ENCODE data around the gene DNMT3A. TPM values are rescaled to one million over a fixed set of nuclear protein-coding genes. Genes with fewer than 3 reads are reported as not detected.

Gene DNMT3A
- total and polyA plus RNA-seq, 2 experiments from 2014 or later: 47.2 to 80.4 TPM

DNA sequence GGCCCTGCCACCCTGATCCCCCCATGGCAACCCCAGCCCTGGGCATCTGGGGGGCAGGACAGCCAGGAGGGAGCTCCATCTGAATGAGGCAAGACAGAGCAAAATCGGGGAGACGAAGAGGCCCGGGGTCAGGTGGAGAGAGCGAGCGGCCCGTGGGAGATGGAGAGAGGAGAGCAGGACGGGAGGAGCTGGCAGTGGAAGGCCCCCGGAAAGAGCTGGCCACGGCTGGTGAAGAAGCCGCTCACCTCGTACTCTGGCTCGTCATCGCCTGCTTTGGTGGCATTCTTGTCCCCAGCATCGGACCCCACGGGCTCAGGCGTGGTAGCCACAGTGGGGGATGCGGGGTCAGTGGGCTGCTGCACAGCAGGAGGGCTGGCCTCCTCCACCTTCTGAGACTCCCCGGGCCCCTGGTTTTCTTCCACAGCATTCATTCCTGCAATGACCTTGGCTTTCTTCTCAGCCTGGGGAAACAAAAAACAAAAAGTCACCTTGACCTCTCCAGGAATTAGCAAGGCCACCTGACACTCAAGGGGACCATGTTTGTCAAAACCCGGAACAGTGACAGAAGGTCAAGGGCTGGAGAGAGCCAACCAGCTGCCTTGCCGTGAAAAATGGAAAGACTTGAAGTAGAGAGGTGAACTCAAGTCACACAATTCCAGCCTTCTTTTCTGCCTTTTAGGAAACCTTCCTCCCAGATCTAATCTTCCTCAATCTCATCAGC is 93.8 kb downstream of the DNMT3A start:
- H4K20me1 ChIP-seq (replicated peaks; ENCODE audit: insufficient read depth): peaks cover 34% of the 10 kb centered on the region
- peaks cover 12% of the 10 kb centered on the region; the same call in 1 of the 2 replicates for H3F3A ChIP-seq (replicated peaks; ENCODE audit: low read depth)
- Mint-ChIP-seq H3K27me3 (ENCODE audit: insufficient read depth, low read depth, poor library complexity) (peaks cover 7% of the 10 kb centered on the region), H3K9me3 (no peaks in the 10 kb centered on the region; the same call in 1 of the 3 replicates), H3K27ac (peak overlapping the region; percentile 83), H3K36me3 (ENCODE audit: low read depth) (peaks cover 78% of the 10 kb centered on the region), H3K4me1 (peaks cover 29% of the 10 kb centered on the region), H3K4me3 (peak overlapping the region; percentile 34; the same call in 1 of the 3 replicates)
- H3K4me1 ChIP-seq (ENCODE audit: insufficient read depth): peaks cover 17% of the 10 kb centered on the region
- H3K27ac ChIP-seq (ENCODE audit: low read depth): peak overlapping the region; percentile 81; the same call in 1 of the 2 replicates
- no peak for ATAC-seq
- H3K4me3 ChIP-seq: no peak overlapping the region
- peaks cover 43% of the 10 kb centered on the region for H3K79me2 ChIP-seq (replicated peaks; ENCODE audit: insufficient read depth)
- H2AFZ ChIP-seq: no peak overlapping the region
- H3K27me3 ChIP-seq (ENCODE audit: insufficient read depth): no peaks in the 10 kb centered on the region
- H3K36me3 ChIP-seq (ENCODE audit: insufficient read depth): peaks cover 34% of the 10 kb centered on the region
- H3K9me2 ChIP-seq (ENCODE audit: insufficient read depth): no peaks in the 10 kb centered on the region
- TF ChIP-seq CREB1 (CRISPR knock-in tag; IDR thresholded peaks at IDR 0.05; ENCODE audit: low read depth): no peak
- TF ChIP-seq EZH2phosphoT487 (IDR thresholded peaks at IDR 0.05; ENCODE audit: unreplicated experiment): no peak
- H3K4me2 ChIP-seq: no peak overlapping the region
- no peak for DNase-seq (ENCODE audit: low spot score)

DNA sequence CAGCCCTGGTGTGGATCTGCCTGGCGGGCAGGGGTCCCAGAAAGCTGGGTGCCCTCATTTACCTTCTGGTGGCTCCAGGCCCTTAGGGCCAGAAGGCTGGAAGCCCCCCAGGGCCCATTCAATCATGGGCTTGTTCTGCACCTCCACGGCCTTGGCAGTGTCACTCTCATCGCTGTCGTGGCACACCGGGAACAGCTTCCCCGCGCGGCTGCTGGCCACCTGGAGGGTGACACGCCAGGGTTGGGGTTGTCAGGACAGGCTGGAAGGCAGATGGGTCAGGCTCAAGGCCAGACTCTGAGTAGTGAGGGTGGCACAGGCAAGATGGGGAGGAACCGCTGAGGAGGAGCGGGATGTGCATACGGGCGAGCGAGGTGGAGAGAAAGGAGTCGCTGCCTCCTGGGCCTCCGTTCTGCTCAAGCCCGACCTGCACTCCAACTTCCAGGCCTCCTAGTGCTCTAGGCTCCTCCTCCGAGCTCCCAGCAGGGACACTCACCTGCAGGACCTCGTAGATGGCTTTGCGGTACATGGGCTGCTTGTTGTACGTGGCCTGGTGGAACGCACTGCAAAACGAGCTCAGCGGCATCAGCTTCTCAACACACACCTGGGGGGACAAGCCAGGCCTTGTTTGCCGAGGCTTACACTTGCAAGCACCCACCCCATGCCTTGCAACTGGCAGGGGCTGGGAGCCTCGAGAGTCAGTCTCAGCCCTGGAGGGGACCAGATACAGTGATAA is 95.0 kb downstream of the DNMT3A start:
- Histone ChIP-seq H3K27me3 (ENCODE audit: insufficient read depth) (no peaks in the 10 kb centered on the region), H3K4me1 (ENCODE audit: insufficient read depth) (peaks cover 16% of the 10 kb centered on the region), H3K79me2 (replicated peaks; ENCODE audit: insufficient read depth) (peaks cover 41% of the 10 kb centered on the region), H2AFZ (no peak overlapping the region), H3K4me3 (no peak overlapping the region), H3K4me2 (no peak overlapping the region), H3F3A (replicated peaks; ENCODE audit: low read depth) (0 out of 2 replicates have a peak, but pooled peaks cover 8% of the 10 kb centered on the region), H3K27ac (ENCODE audit: low read depth) (no peak overlapping the region), H3K36me3 (ENCODE audit: insufficient read depth) (peaks cover 46% of the 10 kb centered on the region), H3K9me2 (ENCODE audit: insufficient read depth) (no peaks in the 10 kb centered on the region), H4K20me1 (replicated peaks; ENCODE audit: insufficient read depth) (peaks cover 34% of the 10 kb centered on the region)
- no peak overlapping the region for H3K4me3 Mint-ChIP-seq
- DNase-seq (ENCODE audit: low spot score) (no peak), ATAC-seq (no peak)
- peaks cover 3% of the 10 kb centered on the region for H3K27me3 Mint-ChIP-seq (ENCODE audit: insufficient read depth, low read depth, poor library complexity)
- no peak overlapping the region for H3K27ac Mint-ChIP-seq
- H3K4me1 Mint-ChIP-seq: peaks cover 25% of the 10 kb centered on the region
- H3K9me3 Mint-ChIP-seq: no peaks in the 10 kb centered on the region; the same call in 1 of the 3 replicates
- peaks cover 88% of the 10 kb centered on the region for H3K36me3 Mint-ChIP-seq (ENCODE audit: low read depth)
- TF ChIP-seq, protein P1, sequence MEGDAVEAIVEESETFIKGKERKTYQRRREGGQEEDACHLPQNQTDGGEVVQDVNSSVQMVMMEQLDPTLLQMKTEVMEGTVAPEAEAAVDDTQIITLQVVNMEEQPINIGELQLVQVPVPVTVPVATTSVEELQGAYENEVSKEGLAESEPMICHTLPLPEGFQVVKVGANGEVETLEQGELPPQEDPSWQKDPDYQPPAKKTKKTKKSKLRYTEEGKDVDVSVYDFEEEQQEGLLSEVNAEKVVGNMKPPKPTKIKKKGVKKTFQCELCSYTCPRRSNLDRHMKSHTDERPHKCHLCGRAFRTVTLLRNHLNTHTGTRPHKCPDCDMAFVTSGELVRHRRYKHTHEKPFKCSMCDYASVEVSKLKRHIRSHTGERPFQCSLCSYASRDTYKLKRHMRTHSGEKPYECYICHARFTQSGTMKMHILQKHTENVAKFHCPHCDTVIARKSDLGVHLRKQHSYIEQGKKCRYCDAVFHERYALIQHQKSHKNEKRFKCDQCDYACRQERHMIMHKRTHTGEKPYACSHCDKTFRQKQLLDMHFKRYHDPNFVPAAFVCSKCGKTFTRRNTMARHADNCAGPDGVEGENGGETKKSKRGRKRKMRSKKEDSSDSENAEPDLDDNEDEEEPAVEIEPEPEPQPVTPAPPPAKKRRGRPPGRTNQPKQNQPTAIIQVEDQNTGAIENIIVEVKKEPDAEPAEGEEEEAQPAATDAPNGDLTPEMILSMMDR (conservative IDR thresholded peaks at IDR 0.05; ENCODE audit: low read depth in 2 of 2): no peak
- TF ChIP-seq, protein P2, sequence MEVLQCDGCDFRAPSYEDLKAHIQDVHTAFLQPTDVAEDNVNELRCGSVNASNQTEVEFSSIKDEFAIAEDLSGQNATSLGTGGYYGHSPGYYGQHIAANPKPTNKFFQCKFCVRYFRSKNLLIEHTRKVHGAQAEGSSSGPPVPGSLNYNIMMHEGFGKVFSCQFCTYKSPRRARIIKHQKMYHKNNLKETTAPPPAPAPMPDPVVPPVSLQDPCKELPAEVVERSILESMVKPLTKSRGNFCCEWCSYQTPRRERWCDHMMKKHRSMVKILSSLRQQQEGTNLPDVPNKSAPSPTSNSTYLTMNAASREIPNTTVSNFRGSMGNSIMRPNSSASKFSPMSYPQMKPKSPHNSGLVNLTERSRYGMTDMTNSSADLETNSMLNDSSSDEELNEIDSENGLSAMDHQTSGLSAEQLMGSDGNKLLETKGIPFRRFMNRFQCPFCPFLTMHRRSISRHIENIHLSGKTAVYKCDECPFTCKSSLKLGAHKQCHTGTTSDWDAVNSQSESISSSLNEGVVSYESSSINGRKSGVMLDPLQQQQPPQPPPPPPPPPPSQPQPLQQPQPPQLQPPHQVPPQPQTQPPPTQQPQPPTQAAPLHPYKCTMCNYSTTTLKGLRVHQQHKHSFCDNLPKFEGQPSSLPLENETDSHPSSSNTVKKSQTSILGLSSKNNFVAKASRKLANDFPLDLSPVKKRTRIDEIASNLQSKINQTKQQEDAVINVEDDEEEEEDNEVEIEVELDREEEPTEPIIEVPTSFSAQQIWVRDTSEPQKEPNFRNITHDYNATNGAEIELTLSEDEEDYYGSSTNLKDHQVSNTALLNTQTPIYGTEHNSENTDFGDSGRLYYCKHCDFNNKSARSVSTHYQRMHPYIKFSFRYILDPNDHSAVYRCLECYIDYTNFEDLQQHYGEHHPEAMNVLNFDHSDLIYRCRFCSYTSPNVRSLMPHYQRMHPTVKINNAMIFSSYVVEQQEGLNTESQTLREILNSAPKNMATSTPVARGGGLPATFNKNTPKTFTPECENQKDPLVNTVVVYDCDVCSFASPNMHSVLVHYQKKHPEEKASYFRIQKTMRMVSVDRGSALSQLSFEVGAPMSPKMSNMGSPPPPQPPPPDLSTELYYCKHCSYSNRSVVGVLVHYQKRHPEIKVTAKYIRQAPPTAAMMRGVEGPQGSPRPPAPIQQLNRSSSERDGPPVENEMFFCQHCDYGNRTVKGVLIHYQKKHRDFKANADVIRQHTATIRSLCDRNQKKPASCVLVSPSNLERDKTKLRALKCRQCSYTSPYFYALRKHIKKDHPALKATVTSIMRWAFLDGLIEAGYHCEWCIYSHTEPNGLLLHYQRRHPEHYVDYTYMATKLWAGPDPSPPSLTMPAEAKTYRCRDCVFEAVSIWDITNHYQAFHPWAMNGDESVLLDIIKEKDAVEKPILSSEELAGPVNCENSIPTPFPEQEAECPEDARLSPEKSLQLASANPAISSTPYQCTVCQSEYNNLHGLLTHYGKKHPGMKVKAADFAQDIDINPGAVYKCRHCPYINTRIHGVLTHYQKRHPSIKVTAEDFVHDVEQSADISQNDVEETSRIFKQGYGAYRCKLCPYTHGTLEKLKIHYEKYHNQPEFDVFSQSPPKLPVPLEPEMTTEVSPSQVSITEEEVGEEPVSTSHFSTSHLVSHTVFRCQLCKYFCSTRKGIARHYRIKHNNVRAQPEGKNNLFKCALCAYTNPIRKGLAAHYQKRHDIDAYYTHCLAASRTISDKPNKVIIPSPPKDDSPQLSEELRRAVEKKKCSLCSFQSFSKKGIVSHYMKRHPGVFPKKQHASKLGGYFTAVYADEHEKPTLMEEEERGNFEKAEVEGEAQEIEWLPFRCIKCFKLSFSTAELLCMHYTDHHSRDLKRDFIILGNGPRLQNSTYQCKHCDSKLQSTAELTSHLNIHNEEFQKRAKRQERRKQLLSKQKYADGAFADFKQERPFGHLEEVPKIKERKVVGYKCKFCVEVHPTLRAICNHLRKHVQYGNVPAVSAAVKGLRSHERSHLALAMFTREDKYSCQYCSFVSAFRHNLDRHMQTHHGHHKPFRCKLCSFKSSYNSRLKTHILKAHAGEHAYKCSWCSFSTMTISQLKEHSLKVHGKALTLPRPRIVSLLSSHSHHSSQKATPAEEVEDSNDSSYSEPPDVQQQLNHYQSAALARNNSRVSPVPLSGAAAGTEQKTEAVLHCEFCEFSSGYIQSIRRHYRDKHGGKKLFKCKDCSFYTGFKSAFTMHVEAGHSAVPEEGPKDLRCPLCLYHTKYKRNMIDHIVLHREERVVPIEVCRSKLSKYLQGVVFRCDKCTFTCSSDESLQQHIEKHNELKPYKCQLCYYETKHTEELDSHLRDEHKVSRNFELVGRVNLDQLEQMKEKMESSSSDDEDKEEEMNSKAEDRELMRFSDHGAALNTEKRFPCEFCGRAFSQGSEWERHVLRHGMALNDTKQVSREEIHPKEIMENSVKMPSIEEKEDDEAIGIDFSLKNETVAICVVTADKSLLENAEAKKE (CRISPR knock-in tag; IDR thresholded peaks at IDR 0.05): no peak
- TF ChIP-seq, protein P3, sequence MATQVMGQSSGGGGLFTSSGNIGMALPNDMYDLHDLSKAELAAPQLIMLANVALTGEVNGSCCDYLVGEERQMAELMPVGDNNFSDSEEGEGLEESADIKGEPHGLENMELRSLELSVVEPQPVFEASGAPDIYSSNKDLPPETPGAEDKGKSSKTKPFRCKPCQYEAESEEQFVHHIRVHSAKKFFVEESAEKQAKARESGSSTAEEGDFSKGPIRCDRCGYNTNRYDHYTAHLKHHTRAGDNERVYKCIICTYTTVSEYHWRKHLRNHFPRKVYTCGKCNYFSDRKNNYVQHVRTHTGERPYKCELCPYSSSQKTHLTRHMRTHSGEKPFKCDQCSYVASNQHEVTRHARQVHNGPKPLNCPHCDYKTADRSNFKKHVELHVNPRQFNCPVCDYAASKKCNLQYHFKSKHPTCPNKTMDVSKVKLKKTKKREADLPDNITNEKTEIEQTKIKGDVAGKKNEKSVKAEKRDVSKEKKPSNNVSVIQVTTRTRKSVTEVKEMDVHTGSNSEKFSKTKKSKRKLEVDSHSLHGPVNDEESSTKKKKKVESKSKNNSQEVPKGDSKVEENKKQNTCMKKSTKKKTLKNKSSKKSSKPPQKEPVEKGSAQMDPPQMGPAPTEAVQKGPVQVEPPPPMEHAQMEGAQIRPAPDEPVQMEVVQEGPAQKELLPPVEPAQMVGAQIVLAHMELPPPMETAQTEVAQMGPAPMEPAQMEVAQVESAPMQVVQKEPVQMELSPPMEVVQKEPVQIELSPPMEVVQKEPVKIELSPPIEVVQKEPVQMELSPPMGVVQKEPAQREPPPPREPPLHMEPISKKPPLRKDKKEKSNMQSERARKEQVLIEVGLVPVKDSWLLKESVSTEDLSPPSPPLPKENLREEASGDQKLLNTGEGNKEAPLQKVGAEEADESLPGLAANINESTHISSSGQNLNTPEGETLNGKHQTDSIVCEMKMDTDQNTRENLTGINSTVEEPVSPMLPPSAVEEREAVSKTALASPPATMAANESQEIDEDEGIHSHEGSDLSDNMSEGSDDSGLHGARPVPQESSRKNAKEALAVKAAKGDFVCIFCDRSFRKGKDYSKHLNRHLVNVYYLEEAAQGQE (IDR thresholded peaks at IDR 0.05; ENCODE audit: unreplicated experiment): no peak
- TF ChIP-seq ZNF114 (CRISPR knock-in tag; IDR thresholded peaks at IDR 0.05) (no peak), ZNF331 (CRISPR knock-in tag; IDR thresholded peaks at IDR 0.05; ENCODE audit: low read depth) (no peak), JUNB (IDR thresholded peaks at IDR 0.05; ENCODE audit: unreplicated experiment) (no peak)

All from GM23338 (cell line).